ENCODE results near the gene RASSF1. TPM values are rescaled to one million over a fixed set of nuclear protein-coding genes. Genes with fewer than 3 reads are reported as not detected.

RASSF1 gene
- total RNA-seq, 1 experiment from 2014 or later, result 17.4 TPM

DNA sequence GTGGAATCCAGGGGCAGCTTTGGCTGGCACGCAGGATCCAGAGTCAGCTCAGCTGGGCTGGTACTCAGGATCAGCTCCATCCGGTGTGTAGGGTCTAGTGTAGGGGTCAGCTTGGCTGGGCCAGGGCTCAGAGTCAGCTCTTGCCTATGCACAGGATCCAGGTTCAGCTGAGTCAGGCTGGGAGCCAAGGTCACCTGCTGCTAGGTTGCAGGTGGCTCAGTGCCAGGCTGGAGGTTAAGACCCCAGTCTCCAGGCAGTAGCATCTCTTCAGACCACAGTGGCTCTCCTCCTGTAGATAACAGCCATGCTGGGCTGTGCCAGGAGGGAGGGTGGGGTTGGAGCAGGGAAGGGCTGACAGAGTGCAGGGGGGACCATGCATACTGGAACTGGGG, 43.3 kb downstream of the RASSF1 start:
- Histone ChIP-seq H3K27ac (ENCODE audit: low read length) (no peak overlapping the region), H3K4me1 (ENCODE audit: control insufficient read depth, insufficient read depth, low read length) (peaks cover 10% of the 10 kb centered on the region), H3K9me3 (ENCODE audit: control insufficient read depth, insufficient read depth, low read depth, low read length) (no peaks in the 10 kb centered on the region), H3K27me3 (ENCODE audit: control insufficient read depth, insufficient read depth, low read length) (no peaks in the 10 kb centered on the region), H3K36me3 (ENCODE audit: control insufficient read depth, insufficient read depth, low read length) (no peaks in the 10 kb centered on the region), H3K4me3 (ENCODE audit: low read depth in 2 of 2, low read length in 2 of 2) (no peak overlapping the region)
- ATAC-seq (no peak), DNase-seq (ENCODE audit: low read depth, low spot score) (no peak)
- no TSS peak for BruUV-seq (replicated peaks)
- ChIA-PET CTCF (no interaction called here), POLR2A (no interaction called here)
- TF ChIP-seq TCF7L2 (IDR thresholded peaks at IDR 0.05; ENCODE audit: low read depth, low read length), result no peak
- TF ChIP-seq POLR2AphosphoS5 (IDR thresholded peaks at IDR 0.05; ENCODE audit: low read depth, low read length), result no peak
- intact Hi-C loops (cut with micrococcal nuclease; ENCODE audit: unreplicated experiment), result no loop called here
- in situ Hi-C loops (cut with HindIII; ENCODE audit: low pct_unique_long_range_greater_than_20kb, low sequenced_read_pairs), result no loop called here

DNA sequence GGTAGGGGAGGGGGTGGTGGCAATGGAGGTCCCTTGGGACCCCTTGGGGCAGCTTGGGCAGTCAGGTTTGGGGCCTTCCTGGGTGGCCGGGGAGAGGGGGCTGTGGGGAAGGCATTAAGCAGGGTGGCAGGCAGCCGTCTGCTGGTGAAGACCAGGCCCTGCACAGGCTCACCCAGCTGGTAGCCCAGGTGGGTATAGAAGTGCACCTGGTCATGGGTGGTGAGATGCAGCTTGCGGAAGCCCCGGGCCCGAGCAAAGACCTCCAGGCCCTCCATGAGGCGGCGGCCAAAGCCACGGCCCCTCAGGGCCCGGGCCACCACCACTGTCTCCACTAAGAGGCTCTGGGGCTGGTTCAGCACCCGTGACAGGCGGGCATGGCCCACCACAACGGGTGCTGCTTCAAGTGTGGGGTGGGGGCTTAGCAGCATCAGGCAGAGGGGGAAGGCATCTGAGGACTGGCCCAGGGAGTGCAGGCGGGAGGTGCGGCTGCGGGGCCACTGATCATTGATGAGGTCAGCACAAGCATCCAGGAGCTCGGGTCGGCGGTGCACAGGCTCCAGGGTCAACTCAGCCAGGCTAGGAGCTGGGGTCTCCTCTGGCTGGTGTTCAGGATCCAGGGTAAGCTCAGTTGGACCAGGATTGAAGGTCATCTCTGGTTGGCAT, 43.8 kb downstream of the RASSF1 start:
- ChIA-PET POLR2A (no interaction called here), CTCF (interaction anchor here (0.6 kb wide), 1 partner anchor 265 kb away, joined by 3 read pairs; no protein-coding TSS in a partner anchor)
- ATAC-seq (no peak), DNase-seq (ENCODE audit: low read depth, low spot score) (no peak)
- Histone ChIP-seq H3K27me3 (ENCODE audit: control insufficient read depth, insufficient read depth, low read length) (no peaks in the 10 kb centered on the region), H3K36me3 (ENCODE audit: control insufficient read depth, insufficient read depth, low read length) (no peaks in the 10 kb centered on the region), H3K9me3 (ENCODE audit: control insufficient read depth, insufficient read depth, low read depth, low read length) (no peaks in the 10 kb centered on the region), H3K4me1 (ENCODE audit: control insufficient read depth, insufficient read depth, low read length) (peaks cover 10% of the 10 kb centered on the region), H3K4me3 (ENCODE audit: low read depth in 2 of 2, low read length in 2 of 2) (no peak overlapping the region), H3K27ac (ENCODE audit: low read length) (no peak overlapping the region)
- no TSS peak for BruUV-seq (replicated peaks)
- intact Hi-C loops (cut with micrococcal nuclease; ENCODE audit: unreplicated experiment) (no loop called here), in situ Hi-C loops (cut with HindIII; ENCODE audit: low pct_unique_long_range_greater_than_20kb, low sequenced_read_pairs) (no loop called here)
- TF ChIP-seq TCF7L2 (IDR thresholded peaks at IDR 0.05; ENCODE audit: low read depth, low read length) (no peak), SIN3A (IDR thresholded peaks at IDR 0.05; ENCODE audit: borderline replicate concordance, insufficient read depth, low read depth, low read length) (no peak), POLR2AphosphoS5 (IDR thresholded peaks at IDR 0.05; ENCODE audit: low read depth, low read length) (no peak)
- TF ChIP-seq, protein P1, sequence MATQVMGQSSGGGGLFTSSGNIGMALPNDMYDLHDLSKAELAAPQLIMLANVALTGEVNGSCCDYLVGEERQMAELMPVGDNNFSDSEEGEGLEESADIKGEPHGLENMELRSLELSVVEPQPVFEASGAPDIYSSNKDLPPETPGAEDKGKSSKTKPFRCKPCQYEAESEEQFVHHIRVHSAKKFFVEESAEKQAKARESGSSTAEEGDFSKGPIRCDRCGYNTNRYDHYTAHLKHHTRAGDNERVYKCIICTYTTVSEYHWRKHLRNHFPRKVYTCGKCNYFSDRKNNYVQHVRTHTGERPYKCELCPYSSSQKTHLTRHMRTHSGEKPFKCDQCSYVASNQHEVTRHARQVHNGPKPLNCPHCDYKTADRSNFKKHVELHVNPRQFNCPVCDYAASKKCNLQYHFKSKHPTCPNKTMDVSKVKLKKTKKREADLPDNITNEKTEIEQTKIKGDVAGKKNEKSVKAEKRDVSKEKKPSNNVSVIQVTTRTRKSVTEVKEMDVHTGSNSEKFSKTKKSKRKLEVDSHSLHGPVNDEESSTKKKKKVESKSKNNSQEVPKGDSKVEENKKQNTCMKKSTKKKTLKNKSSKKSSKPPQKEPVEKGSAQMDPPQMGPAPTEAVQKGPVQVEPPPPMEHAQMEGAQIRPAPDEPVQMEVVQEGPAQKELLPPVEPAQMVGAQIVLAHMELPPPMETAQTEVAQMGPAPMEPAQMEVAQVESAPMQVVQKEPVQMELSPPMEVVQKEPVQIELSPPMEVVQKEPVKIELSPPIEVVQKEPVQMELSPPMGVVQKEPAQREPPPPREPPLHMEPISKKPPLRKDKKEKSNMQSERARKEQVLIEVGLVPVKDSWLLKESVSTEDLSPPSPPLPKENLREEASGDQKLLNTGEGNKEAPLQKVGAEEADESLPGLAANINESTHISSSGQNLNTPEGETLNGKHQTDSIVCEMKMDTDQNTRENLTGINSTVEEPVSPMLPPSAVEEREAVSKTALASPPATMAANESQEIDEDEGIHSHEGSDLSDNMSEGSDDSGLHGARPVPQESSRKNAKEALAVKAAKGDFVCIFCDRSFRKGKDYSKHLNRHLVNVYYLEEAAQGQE (IDR thresholded peaks at IDR 0.05; ENCODE audit: insufficient read depth in 1 of 2, low read depth in 2 of 2, low read length in 1 of 2), result no peak
- TF ChIP-seq, protein P2, sequence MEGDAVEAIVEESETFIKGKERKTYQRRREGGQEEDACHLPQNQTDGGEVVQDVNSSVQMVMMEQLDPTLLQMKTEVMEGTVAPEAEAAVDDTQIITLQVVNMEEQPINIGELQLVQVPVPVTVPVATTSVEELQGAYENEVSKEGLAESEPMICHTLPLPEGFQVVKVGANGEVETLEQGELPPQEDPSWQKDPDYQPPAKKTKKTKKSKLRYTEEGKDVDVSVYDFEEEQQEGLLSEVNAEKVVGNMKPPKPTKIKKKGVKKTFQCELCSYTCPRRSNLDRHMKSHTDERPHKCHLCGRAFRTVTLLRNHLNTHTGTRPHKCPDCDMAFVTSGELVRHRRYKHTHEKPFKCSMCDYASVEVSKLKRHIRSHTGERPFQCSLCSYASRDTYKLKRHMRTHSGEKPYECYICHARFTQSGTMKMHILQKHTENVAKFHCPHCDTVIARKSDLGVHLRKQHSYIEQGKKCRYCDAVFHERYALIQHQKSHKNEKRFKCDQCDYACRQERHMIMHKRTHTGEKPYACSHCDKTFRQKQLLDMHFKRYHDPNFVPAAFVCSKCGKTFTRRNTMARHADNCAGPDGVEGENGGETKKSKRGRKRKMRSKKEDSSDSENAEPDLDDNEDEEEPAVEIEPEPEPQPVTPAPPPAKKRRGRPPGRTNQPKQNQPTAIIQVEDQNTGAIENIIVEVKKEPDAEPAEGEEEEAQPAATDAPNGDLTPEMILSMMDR (IDR thresholded peaks at IDR 0.05), result no peak

Data from Panc1 (cell line).